Astrocyte (in vitro differentiated cells and primary cell): Measurements from ENCODE around the gene PPIP5K1.
"Not testable (repeated sequence)": the region's sequence is repeated elsewhere in the genome, so short reads cannot be mapped to it uniquely, and the experiment has no call there.

ENCODE experiments used
- EZH2 ChIP-seq: IDR thresholded peaks from 2 replicates; pipeline ENCODE4 v1.6.1; 2012; ENCODE audit warnings: mild to moderate bottlenecking, low read length, inconsistent platforms; ENCODE audit not compliant: insufficient read depth
- TF ChIP-seq, protein P1 (sequence below): IDR thresholded peaks from 2 replicates; pipeline ENCODE4 v1.5.1; 2011; ENCODE audit warnings: low read depth, mild to moderate bottlenecking, inconsistent platforms, low read length, moderate library complexity; ENCODE audit not compliant: insufficient read depth

DNA sequence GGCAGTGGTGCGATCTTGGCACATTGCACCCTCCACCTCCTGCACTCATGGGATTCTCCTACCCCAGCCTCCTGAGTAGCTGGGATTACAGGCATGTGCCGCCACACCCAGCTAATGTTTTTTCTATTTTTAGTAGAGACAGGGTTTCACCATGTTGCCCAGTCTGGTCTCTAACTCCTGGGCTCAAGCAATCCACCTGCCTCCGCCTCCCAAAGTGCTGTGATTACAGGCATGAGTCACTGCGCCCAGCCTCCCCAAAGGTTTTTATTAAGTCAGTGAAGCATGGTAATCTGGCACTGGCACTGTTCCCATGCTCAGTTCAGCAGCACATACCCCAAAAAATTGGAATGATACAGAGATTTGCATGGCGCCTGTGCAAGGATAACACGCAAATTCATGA is 12.2 kb upstream of the PPIP5K1 start:
- TF ChIP-seq, protein P1, sequence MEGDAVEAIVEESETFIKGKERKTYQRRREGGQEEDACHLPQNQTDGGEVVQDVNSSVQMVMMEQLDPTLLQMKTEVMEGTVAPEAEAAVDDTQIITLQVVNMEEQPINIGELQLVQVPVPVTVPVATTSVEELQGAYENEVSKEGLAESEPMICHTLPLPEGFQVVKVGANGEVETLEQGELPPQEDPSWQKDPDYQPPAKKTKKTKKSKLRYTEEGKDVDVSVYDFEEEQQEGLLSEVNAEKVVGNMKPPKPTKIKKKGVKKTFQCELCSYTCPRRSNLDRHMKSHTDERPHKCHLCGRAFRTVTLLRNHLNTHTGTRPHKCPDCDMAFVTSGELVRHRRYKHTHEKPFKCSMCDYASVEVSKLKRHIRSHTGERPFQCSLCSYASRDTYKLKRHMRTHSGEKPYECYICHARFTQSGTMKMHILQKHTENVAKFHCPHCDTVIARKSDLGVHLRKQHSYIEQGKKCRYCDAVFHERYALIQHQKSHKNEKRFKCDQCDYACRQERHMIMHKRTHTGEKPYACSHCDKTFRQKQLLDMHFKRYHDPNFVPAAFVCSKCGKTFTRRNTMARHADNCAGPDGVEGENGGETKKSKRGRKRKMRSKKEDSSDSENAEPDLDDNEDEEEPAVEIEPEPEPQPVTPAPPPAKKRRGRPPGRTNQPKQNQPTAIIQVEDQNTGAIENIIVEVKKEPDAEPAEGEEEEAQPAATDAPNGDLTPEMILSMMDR, result not testable (repeated sequence)
- TF ChIP-seq EZH2, result not testable (repeated sequence)
